HEK293 (cell line): ENCODE results near the gene TGM6.

Experiments
- BCL11A ChIP-seq: fragments of 450-650 bp; formaldehyde crosslinking; IDR thresholded peaks from 2 replicates; pipeline ENCODE4 v1.5.1; 2016; ENCODE audit warnings: low read depth, missing biosample characterization, missing genetic modification characterization
- CTCF ChIP-seq: fragments of 450-650 bp; formaldehyde crosslinking; IDR thresholded peaks from 2 replicates; pipeline ENCODE4 v1.5.1; 2016; ENCODE audit warnings: missing biosample characterization, missing genetic modification characterization
- PATZ1 ChIP-seq: fragments of 450-650 bp; formaldehyde crosslinking; IDR thresholded peaks from 2 replicates; pipeline ENCODE4 v1.5.1; 2016; ENCODE audit warnings: missing biosample characterization, missing genetic modification characterization
- SCRT1 ChIP-seq: fragments of 450-650 bp; formaldehyde crosslinking; IDR thresholded peaks from 2 replicates; pipeline ENCODE4 v1.5.1; 2016; ENCODE audit warnings: missing biosample characterization, missing genetic modification characterization, borderline replicate concordance
- ZBTB21 ChIP-seq: fragments of 450-650 bp; formaldehyde crosslinking; IDR thresholded peaks from 2 replicates; pipeline ENCODE4 v1.5.1; 2017; ENCODE audit warnings: missing biosample characterization, missing genetic modification characterization
- ZBTB48 ChIP-seq: fragments of 450-650 bp; formaldehyde crosslinking; IDR thresholded peaks from 2 replicates; pipeline ENCODE4 v1.5.1; 2016; ENCODE audit warnings: missing biosample characterization, missing genetic modification characterization
- ZNF10 ChIP-seq: fragments of 450-650 bp; formaldehyde crosslinking; IDR thresholded peaks from 2 replicates; pipeline ENCODE4 v1.5.1; 2017; ENCODE audit warnings: missing biosample characterization, missing genetic modification characterization
- ZNF362 ChIP-seq: fragments of 450-650 bp; formaldehyde crosslinking; IDR thresholded peaks from 2 replicates; pipeline ENCODE4 v1.5.1; 2016; ENCODE audit warnings: missing biosample characterization, missing genetic modification characterization
- ZNF561 ChIP-seq: fragments of 450-650 bp; IDR thresholded peaks from 2 replicates; pipeline ENCODE4 v1.5.1; 2018; ENCODE audit warnings: missing biosample characterization, missing genetic modification characterization, borderline replicate concordance
- ZNF624 ChIP-seq: fragments of 450-650 bp; formaldehyde crosslinking; IDR thresholded peaks from 2 replicates; pipeline ENCODE4 v1.5.1; 2017; ENCODE audit warnings: missing biosample characterization, missing genetic modification characterization
- ZNF660 ChIP-seq: fragments of 450-650 bp; IDR thresholded peaks from 2 replicates; pipeline ENCODE4 v1.5.1; 2018; ENCODE audit warnings: missing biosample characterization, mild to moderate bottlenecking, missing genetic modification characterization
- ZNF704 ChIP-seq: fragments of 450-650 bp; formaldehyde crosslinking; IDR thresholded peaks from 2 replicates; pipeline ENCODE4 v1.5.1; 2016; ENCODE audit warnings: missing biosample characterization, missing genetic modification characterization
- ZNF830 ChIP-seq: fragments of 450-650 bp; IDR thresholded peaks from 2 replicates; pipeline ENCODE4 v1.5.0; 2018; ENCODE audit warnings: missing biosample characterization, missing genetic modification characterization, low read depth, mild to moderate bottlenecking, moderate library complexity
- TF ChIP-seq, protein P1 (sequence below): fragments of 450-650 bp; formaldehyde crosslinking; IDR thresholded peaks from 2 replicates; pipeline ENCODE4 v1.5.1; 2016; ENCODE audit warnings: missing biosample characterization, missing genetic modification characterization

DNA sequence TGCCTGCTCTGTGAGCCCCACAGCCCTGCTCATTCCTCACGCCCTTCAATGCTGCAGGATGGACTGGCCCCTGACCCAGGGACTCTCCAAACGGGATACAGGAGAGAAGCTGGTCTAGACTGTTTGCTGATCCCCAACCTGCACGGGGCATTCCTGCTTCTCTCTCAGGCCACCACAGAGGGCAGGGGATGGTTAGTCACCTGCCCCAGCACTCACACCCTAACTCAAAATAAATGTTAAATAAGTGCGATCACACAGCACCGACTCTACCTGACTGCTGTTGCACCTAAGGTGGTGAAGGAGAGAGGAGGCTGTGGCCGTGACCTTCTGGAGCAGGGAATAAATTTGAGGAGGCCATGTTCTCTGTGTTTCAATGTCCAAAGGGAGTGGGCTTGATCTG lies 39.9 kb upstream of the TGM6 start:
- no peak for TF ChIP-seq CTCF (tag by site-specific recombination)
- no peak for TF ChIP-seq ZBTB21 (tag by site-specific recombination)
- no peak for TF ChIP-seq SCRT1 (tag by site-specific recombination)
- no peak for TF ChIP-seq PATZ1 (tag by site-specific recombination)
- TF ChIP-seq ZNF830 (tag by site-specific recombination): no peak
- TF ChIP-seq ZNF10 (tag by site-specific recombination): no peak
- no peak for TF ChIP-seq ZNF704 (tag by site-specific recombination)
- no peak for TF ChIP-seq ZBTB48 (tag by site-specific recombination)
- TF ChIP-seq, protein P1, sequence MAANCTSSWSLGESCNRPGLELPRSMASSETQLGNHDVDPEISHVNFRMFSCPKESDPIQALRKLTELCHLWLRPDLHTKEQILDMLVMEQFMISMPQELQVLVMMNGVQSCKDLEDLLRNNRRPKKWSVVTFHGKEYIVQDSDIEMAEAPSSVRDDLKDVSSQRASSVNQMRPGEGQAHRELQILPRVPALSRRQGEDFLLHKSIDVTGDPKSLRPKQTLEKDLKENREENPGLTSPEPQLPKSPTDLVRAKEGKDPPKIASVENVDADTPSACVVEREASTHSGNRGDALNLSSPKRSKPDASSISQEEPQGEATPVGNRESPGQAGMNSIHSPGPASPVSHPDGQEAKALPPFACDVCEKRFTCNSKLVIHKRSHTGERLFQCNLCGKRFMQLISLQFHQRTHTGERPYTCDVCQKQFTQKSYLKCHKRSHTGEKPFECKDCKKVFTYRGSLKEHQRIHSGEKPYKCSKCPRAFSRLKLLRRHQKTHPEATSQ (tag by site-specific recombination): no peak
- no peak for TF ChIP-seq ZNF624
- no peak for TF ChIP-seq ZNF660 (tag by site-specific recombination)
- TF ChIP-seq ZNF362 (tag by site-specific recombination): no peak
- no peak for TF ChIP-seq ZNF561 (tag by site-specific recombination)
- TF ChIP-seq BCL11A (tag by site-specific recombination): no peak
